ENCODE results near the gene ID2. TPM values are rescaled to one million over a fixed set of nuclear protein-coding genes. Genes with fewer than 3 reads are reported as not detected.

ID2 gene
- total RNA-seq, 1 donor from 2014 or later = 13.6 TPM

GRCh38 chr2:8729939-8730338 lies 48.1 kb downstream of the ID2 start:
- H3K4me3 Mint-ChIP-seq (ENCODE audit: unreplicated experiment) = no peak overlapping the region
- no peaks in the 10 kb centered on the region for H3K27me3 Mint-ChIP-seq (ENCODE audit: low read depth, unreplicated experiment)

GRCh38 chr2:8732601-8733000 lies 50.7 kb downstream of the ID2 start:
- no peaks in the 10 kb centered on the region for H3K27me3 Mint-ChIP-seq (ENCODE audit: low read depth, unreplicated experiment)
- H3K79me2 ChIP-seq (ENCODE audit: insufficient read depth, low read length) = no peaks in the 10 kb centered on the region
- no peak overlapping the region for H3K27ac Mint-ChIP-seq (ENCODE audit: unreplicated experiment)
- no peak overlapping the region for H3K27ac ChIP-seq (ENCODE audit: low read depth, low read length)
- H3K4me1 ChIP-seq (ENCODE audit: insufficient read depth, low read length) = no peaks in the 10 kb centered on the region
- H3K9me3 ChIP-seq (ENCODE audit: insufficient read depth, low read depth, low read length) = no peaks in the 10 kb centered on the region
- no peak overlapping the region for H3K4me2 ChIP-seq (ENCODE audit: low read length)
- no peak overlapping the region for H3K4me3 Mint-ChIP-seq (ENCODE audit: unreplicated experiment)
- no peak for FAIRE-seq
- H3K36me3 Mint-ChIP-seq (ENCODE audit: low read depth, unreplicated experiment) = peaks cover 26% of the 10 kb centered on the region
- no peaks in the 10 kb centered on the region for H3K9me3 Mint-ChIP-seq (ENCODE audit: unreplicated experiment)
- no peak for DNase-seq (ENCODE audit: low read depth)
- no peak overlapping the region for H3K4me3 ChIP-seq (ENCODE audit: insufficient read depth, low read depth, low read length)
- no peaks in the 10 kb centered on the region for H3K4me1 Mint-ChIP-seq (ENCODE audit: low read depth, unreplicated experiment)
- TF ChIP-seq CTCF (IDR thresholded peaks at IDR 0.05; ENCODE audit: insufficient read depth, low read depth, low read length) (no peak), EZH2 (IDR thresholded peaks at IDR 0.05; ENCODE audit: insufficient read depth, low read length) (no peak)
- no peaks in the 10 kb centered on the region for H3K27me3 ChIP-seq (ENCODE audit: insufficient read depth, low read length)
- H2AFZ ChIP-seq (ENCODE audit: low read depth, low read length) = no peak overlapping the region
- peaks cover 44% of the 10 kb centered on the region for H3K36me3 ChIP-seq (ENCODE audit: insufficient read depth, low read length)
- no peaks in the 10 kb centered on the region for H4K20me1 ChIP-seq (ENCODE audit: insufficient read depth, low read length)
- no peak overlapping the region for H3K9ac ChIP-seq (ENCODE audit: low read length)

More at GRCh38 chr2:8729939-8730338, 48.1 kb downstream of the ID2 start:
- Histone ChIP-seq H4K20me1 (ENCODE audit: insufficient read depth, low read length) (no peaks in the 10 kb centered on the region), H3K4me3 (ENCODE audit: insufficient read depth, low read depth, low read length) (no peak overlapping the region), H3K9ac (ENCODE audit: low read length) (no peak overlapping the region), H3K27ac (ENCODE audit: low read depth, low read length) (no peak overlapping the region), H3K4me2 (ENCODE audit: low read length) (no peak overlapping the region), H3K36me3 (ENCODE audit: insufficient read depth, low read length) (peaks cover 39% of the 10 kb centered on the region), H3K9me3 (ENCODE audit: insufficient read depth, low read depth, low read length) (no peaks in the 10 kb centered on the region), H2AFZ (ENCODE audit: low read depth, low read length) (no peak overlapping the region), H3K79me2 (ENCODE audit: insufficient read depth, low read length) (no peaks in the 10 kb centered on the region), H3K4me1 (ENCODE audit: insufficient read depth, low read length) (no peaks in the 10 kb centered on the region), H3K27me3 (ENCODE audit: insufficient read depth, low read length) (no peaks in the 10 kb centered on the region)
- FAIRE-seq (no peak), DNase-seq (ENCODE audit: low read depth) (peak; percentile 13)
- Mint-ChIP-seq H3K4me1 (ENCODE audit: low read depth, unreplicated experiment) (no peaks in the 10 kb centered on the region), H3K9me3 (ENCODE audit: unreplicated experiment) (no peaks in the 10 kb centered on the region), H3K27ac (ENCODE audit: unreplicated experiment) (no peak overlapping the region), H3K36me3 (ENCODE audit: low read depth, unreplicated experiment) (peaks cover 28% of the 10 kb centered on the region)
- TF ChIP-seq CTCF (IDR thresholded peaks at IDR 0.05; ENCODE audit: insufficient read depth, low read depth, low read length) = no peak
- TF ChIP-seq EZH2 (IDR thresholded peaks at IDR 0.05; ENCODE audit: insufficient read depth, low read length) = no peak

Other genes with a start within 250 kb of the ID2 start
- 47.8 and 50.3 TPM in 2 replicates for gene KIDINS220, start 155.6 kb downstream of the ID2 start, total RNA-seq